Keratinocyte (primary cell): Measurements from ENCODE around the gene FARP2. TPM values are rescaled to one million over a fixed set of nuclear protein-coding genes. Genes with fewer than 3 reads are reported as not detected.

Source experiments
- DNase-seq: peaks from one replicate; pipeline ENCODE4 v3.0.0-alpha.2; 2011; ENCODE audit warnings: low read depth, missing footprints, low spot score
- FAIRE-seq: peaks from 2 replicates; lab custom pipeline; 2011; peaks lifted over from hg19 to GRCh38; lab: Jason Lieb, UNC
- H2AFZ ChIP-seq: 2 replicates; pipeline ENCODE4 v1.6.0; 2012; ENCODE audit warnings: low read length, control low read depth, inconsistent platforms; ENCODE audit not compliant: control insufficient read depth
- H3K27ac ChIP-seq: 2 replicates; pipeline ENCODE4 v1.5.1; 2011; ENCODE audit warnings: low read length; ENCODE audit not compliant: control insufficient read depth, insufficient read depth
- H3K27me3 ChIP-seq: 3 replicates; pipeline ENCODE4 v1.6.0; 2011; ENCODE audit warnings: low read length; ENCODE audit not compliant: control insufficient read depth, insufficient read depth; ENCODE audit errors: extremely low read depth
- H3K36me3 ChIP-seq, 2 experiments: 2 replicates in 1 of 2; 3 replicates in 1 of 2; pipeline ENCODE4 v1.5.1; 2011; ENCODE audit warnings: low read length in 2 of 2, mild to moderate bottlenecking in 1 of 2; ENCODE audit not compliant: control insufficient read depth in 2 of 2, insufficient read depth in 2 of 2; ENCODE audit errors: extremely low read depth in 1 of 2
- H3K4me1 ChIP-seq: 3 replicates; pipeline ENCODE4 v1.5.1; 2011; ENCODE audit warnings: low read length; ENCODE audit not compliant: control insufficient read depth, insufficient read depth; ENCODE audit errors: extremely low read depth
- H3K4me2 ChIP-seq: 3 replicates; pipeline ENCODE4 v1.6.0; 2011; ENCODE audit warnings: low read depth, low read length; ENCODE audit not compliant: control insufficient read depth, insufficient read depth; ENCODE audit errors: extremely low read depth
- H3K4me3 ChIP-seq, 3 experiments: fragments of 200-600 bp in 1 of 3; sonication (generic) in 1 of 3; 2 replicates in 2 of 3; 3 replicates in 1 of 3; pipeline ENCODE4 v1.5.1; 2011 to 2016; ENCODE audit warnings: low read length in 3 of 3, mild to moderate bottlenecking in 3 of 3, control low read depth in 2 of 3, inconsistent platforms in 1 of 3, low read depth in 1 of 3, mixed read lengths in 1 of 3, mixed run types in 1 of 3, moderate library complexity in 1 of 3; ENCODE audit not compliant: control insufficient read depth in 2 of 3, insufficient read depth in 2 of 3; ENCODE audit errors: extremely low read depth in 1 of 3
- H3K79me2 ChIP-seq: 2 replicates; pipeline ENCODE4 v1.6.0; 2012; ENCODE audit warnings: low read length; ENCODE audit not compliant: control insufficient read depth, insufficient read depth
- H3K9ac ChIP-seq: 3 replicates; pipeline ENCODE4 v1.6.0; 2011; ENCODE audit warnings: low read length; ENCODE audit not compliant: control insufficient read depth, insufficient read depth; ENCODE audit errors: extremely low read depth
- H3K9me1 ChIP-seq: 3 replicates; pipeline ENCODE4 v1.6.0; 2011; ENCODE audit warnings: low read length; ENCODE audit not compliant: control insufficient read depth, insufficient read depth; ENCODE audit errors: extremely low read depth
- H3K9me3 ChIP-seq: 2 replicates; pipeline ENCODE4 v1.5.1; 2012; ENCODE audit warnings: low read depth, low read length; ENCODE audit not compliant: control insufficient read depth
- H4K20me1 ChIP-seq: 3 replicates; pipeline ENCODE4 v1.6.0; 2011; ENCODE audit warnings: low read length; ENCODE audit not compliant: control insufficient read depth, insufficient read depth; ENCODE audit errors: extremely low read depth
- EZH2 ChIP-seq: IDR thresholded peaks from one replicate; pipeline ENCODE4 v1.6.1; 2012; ENCODE audit warnings: inconsistent platforms, mild to moderate bottlenecking, low read length, moderate library complexity
- dilution Hi-C: fragments of 300-500 bp; cut with MboI; formaldehyde crosslinking; loops from one replicate; pipeline ENCODE4 v1.7.0; 2020; ENCODE audit warnings: low sequenced_read_pairs; ENCODE audit not compliant: extremely low pct_ligation_motif_present
- polyA plus RNA-seq, 5 experiments: library from polyadenylated mRNA; depleted of rRNA in 3 of 5; stranded (reverse) in 3 of 5; stranded (forward) in 1 of 5; unstranded in 1 of 5; fragments of >200 nt; gene quantifications; 1 replicate in 1 of 5; 2 replicates in 3 of 5; 3 replicates in 1 of 5; pipeline versions ENCODE4 v1.2.1 to v1.2.3, GENCODE V29; 2011 to 2012; ENCODE audit warnings: missing spikeins in 2 of 5, low read depth in 1 of 5, low replicate concordance in 1 of 5
- TF ChIP-seq, protein P1 (sequence below), 3 experiments: IDR thresholded peaks in 1 of 3; conservative IDR thresholded peaks in 1 of 3; optimal IDR thresholded peaks in 1 of 3; 2 replicates in 2 of 3; 3 replicates in 1 of 3; pipeline versions ENCODE3 to v1.5.1; 2011; ENCODE audit warnings: low read length in 3 of 3, mild to moderate bottlenecking in 3 of 3, moderate library complexity in 2 of 3, control low read depth in 1 of 3, inconsistent platforms in 1 of 3; ENCODE audit not compliant: insufficient read depth in 2 of 3; ENCODE audit errors: extremely low read depth in 1 of 3

The FARP2 gene
- polyA plus RNA-seq, 1 donor (not counting 4 experiments of a cell fraction or from before 2014, with no cell fraction given): 39.3 TPM

DNA sequence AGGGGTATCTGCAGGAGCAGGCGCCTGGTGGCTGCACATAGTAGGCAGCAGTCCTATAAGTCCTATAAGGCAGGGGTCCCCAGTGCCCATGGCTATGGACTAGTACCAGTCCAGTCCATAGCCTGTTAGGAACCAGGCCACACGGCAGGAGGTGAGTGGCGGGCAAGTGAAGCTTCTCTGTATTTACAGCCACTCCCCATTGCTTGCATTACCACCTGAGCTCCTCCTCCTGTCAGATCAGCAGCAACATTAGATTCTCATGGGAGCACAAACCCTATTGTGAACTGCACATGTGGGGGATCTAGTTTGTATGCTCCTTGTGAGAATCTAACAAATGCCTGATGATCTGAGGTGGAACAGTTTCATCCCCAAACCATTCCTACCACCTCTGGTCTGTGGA, 119.2 kb downstream of the FARP2 start:
- Histone ChIP-seq H3K36me3 (peaks cover 0 to 15% of the 10 kb centered on the region in 2 experiments), H3K9ac (no peak overlapping the region), H3K9me3 (no peaks in the 10 kb centered on the region), H3K79me2 (no peaks in the 10 kb centered on the region), H3K4me1 (no peaks in the 10 kb centered on the region), H2AFZ (no peak overlapping the region), H3K4me2 (no peak overlapping the region), H3K27me3 (no peaks in the 10 kb centered on the region), H3K4me3 (no peak overlapping the region), H3K9me1 (no peaks in the 10 kb centered on the region), H4K20me1 (no peaks in the 10 kb centered on the region), H3K27ac (no peak overlapping the region)
- FAIRE-seq (no peak), DNase-seq (no peak)
- dilution Hi-C loops: loop anchor here (5.0 to 25.0 kb wide), 2 partner anchors 48 to 112 kb away; no protein-coding TSS in a partner anchor
- TF ChIP-seq, protein P1, sequence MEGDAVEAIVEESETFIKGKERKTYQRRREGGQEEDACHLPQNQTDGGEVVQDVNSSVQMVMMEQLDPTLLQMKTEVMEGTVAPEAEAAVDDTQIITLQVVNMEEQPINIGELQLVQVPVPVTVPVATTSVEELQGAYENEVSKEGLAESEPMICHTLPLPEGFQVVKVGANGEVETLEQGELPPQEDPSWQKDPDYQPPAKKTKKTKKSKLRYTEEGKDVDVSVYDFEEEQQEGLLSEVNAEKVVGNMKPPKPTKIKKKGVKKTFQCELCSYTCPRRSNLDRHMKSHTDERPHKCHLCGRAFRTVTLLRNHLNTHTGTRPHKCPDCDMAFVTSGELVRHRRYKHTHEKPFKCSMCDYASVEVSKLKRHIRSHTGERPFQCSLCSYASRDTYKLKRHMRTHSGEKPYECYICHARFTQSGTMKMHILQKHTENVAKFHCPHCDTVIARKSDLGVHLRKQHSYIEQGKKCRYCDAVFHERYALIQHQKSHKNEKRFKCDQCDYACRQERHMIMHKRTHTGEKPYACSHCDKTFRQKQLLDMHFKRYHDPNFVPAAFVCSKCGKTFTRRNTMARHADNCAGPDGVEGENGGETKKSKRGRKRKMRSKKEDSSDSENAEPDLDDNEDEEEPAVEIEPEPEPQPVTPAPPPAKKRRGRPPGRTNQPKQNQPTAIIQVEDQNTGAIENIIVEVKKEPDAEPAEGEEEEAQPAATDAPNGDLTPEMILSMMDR (optimal IDR thresholded peaks at IDR 0.05 in 1 of 3, IDR thresholded peaks at IDR 0.05 in 1 of 3, conservative IDR thresholded peaks at IDR 0.05 in 1 of 3; ENCODE audit: extremely low read depth in 1 of 3, insufficient read depth in 2 of 3, low read length in 3 of 3): no peak
- TF ChIP-seq EZH2: no peak

DNA sequence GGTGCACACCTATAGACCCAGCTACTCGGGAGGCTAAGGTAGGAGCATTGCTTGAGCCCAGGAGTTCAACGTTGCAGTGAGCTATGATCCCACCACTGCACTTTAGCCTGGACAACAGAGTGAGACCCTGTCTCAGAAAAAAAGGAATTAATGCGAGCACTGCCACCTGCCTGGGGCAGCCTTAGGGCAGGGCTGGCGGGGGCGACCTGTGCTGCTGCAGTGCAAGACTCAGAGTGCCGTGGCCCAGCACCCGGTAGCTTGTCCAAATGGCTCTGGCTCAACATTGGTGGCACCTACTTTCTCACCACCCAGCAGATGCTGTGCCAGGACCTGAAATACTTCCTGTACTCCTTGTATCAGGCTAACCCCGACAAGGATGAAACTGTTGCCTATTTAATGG, 122.1 kb downstream of the FARP2 start:
- FAIRE-seq: no peak
- Histone ChIP-seq H3K27me3 (no peaks in the 10 kb centered on the region), H3K4me2 (no peak overlapping the region), H3K36me3 (peaks cover 0 to 15% of the 10 kb centered on the region in 2 experiments), H4K20me1 (no peaks in the 10 kb centered on the region), H3K9me3 (no peaks in the 10 kb centered on the region), H3K9me1 (no peaks in the 10 kb centered on the region), H2AFZ (no peak overlapping the region), H3K27ac (no peak overlapping the region), H3K4me3 (no peak overlapping the region), H3K79me2 (no peaks in the 10 kb centered on the region), H3K9ac (no peak overlapping the region), H3K4me1 (no peaks in the 10 kb centered on the region)
- TF ChIP-seq, protein P1 (optimal IDR thresholded peaks at IDR 0.05 in 1 of 3, IDR thresholded peaks at IDR 0.05 in 1 of 3, conservative IDR thresholded peaks at IDR 0.05 in 1 of 3; ENCODE audit: extremely low read depth in 1 of 3, insufficient read depth in 2 of 3, low read length in 3 of 3): no peak
- TF ChIP-seq EZH2: no peak
- DNase-seq: no peak
- dilution Hi-C loops: loop anchor here (5.0 to 25.0 kb wide), 2 partner anchors 51 to 109 kb away; no protein-coding TSS in a partner anchor
